Measurements from ENCODE around the gene ERMN. TPM values are rescaled to one million over a fixed set of nuclear protein-coding genes. Genes with fewer than 3 reads are reported as not detected.
A peak's percentile ranks its signal among the peaks of the same experiment; 100 is the strongest.

ERMN gene
- total RNA-seq, 1 donor from 2014 or later = not detected

- peak; percentile 69 for DNase-seq (ENCODE audit: low read depth)
Measured at GRCh38 chr2:157329524-157329923, 3.9 kb upstream of the ERMN start.

DNA sequence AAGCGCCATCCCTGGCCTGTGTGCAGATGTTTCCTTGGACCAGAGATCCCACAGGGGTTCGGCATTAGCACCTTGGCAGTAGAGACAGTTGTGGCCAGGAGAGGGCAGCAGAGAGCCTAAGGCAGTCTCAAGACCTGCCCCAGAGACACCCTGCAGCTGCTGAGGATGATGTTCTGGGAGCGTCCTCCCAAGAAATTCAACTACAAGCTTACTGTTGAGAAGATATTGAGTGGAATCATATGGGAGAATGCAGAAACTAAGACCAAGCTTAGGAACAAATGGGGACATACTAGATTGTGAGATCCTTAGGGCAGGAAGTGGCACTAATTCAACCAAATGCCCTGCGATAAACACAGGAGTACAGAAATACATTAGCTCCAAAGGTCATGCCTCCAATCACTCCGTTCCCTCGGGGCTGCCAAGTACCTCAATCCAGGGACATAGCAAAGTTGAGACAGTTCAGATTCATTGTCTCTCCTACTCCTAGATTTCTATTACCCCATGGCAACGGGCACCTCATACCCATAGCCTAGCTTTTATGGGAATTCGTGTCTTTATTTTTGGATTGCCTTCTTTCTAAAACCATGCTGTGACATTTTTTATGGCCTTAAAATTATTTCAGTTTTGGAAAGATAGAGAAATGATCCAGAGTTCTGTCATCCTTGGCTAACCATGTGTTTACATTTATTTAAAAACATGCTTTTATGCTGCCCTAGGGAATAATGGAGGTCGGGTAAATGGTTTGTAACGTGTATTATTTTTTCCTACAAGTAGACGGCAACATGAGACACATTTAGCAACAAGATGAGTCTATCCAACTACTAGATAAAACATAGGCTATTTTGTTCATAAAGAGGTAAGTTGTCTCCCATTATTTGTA, 2.2 kb upstream of the ERMN start:
- DNase-seq (ENCODE audit: low read depth) = peak; percentile 66

DNA sequence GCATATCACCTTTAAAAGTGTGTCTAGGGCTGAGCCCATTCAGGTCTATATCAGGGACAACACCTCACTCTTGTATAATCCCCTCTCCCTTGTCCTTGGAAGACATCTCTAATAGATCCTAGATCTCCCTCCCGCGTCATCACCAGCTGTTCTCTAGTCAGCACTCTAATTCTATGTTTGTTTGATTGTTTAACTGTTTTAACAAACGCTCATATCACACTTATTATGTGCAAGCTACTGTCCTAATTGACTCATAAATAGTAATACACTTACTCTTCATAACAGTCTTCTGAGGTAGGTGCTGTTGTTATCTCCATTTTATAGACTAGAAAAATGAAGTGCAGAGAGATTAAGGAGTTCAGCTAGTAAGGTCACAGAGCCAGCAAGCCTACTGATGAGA, 1.6 kb upstream of the ERMN start:
- DNase-seq (ENCODE audit: low read depth) = no peak

DNA sequence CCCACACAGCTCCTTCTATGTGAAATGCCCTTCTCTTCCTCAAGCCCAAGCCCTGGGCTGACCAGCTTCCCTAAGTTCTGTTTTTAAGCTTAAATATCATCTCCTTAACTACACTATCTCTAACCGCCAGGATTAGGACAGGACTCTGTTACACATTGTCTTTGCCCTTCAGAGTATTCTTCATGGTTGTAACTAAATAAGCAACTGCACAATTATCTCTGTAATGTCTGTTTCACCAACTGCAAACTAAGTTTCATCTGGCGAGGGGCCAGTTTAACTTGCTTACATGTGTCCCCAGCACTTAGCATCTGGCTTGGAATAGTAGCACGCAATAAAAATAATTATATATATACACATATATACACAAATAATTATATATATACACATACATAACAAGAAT, 1.1 kb upstream of the ERMN start:
- DNase-seq (ENCODE audit: low read depth) = no peak

- DNase-seq (ENCODE audit: low read depth) = no peak
Measured at GRCh38 chr2:157324331-157324843, 1.2 kb downstream of the ERMN start.

- DNase-seq (ENCODE audit: low read depth) = no peak
Measured at GRCh38 chr2:157322432-157322831, 3.2 kb downstream of the ERMN start.

GRCh38 chr2:157321466-157321865, 4.2 kb downstream of the ERMN start:
- DNase-seq (ENCODE audit: low read depth) = no peak

DNA sequence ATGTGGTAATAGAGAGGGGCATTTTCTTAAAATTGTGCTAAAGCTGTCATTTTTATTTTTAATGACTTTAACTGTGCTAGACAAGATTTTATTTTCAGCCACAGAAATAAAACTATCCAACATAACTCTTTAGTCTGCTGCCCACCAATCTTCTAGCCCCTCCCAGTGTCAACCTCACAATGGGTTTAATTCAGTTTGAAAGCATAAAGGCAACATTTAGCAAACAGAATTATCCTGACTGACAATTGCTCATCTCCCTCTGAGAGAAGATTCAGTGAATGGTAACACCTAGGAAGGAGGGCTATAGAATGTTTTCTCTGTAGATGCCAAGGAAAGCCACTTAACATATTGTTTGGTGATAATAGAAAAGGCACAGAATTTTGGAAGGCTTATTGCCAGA, 5.2 kb downstream of the ERMN start:
- DNase-seq (ENCODE audit: low read depth) = no peak

- DNase-seq (ENCODE audit: low read depth) = no peak
Measured at GRCh38 chr2:157319795-157320194, 5.8 kb downstream of the ERMN start.

- DNase-seq (ENCODE audit: low read depth) = no peak
Measured at GRCh38 chr2:157318884-157319283, 6.7 kb downstream of the ERMN start.

GRCh38 chr2:157315901-157316300, 9.7 kb downstream of the ERMN start:
- DNase-seq (ENCODE audit: low read depth) = no peak

GRCh38 chr2:157312866-157313486, 12.6 kb downstream of the ERMN start:
- DNase-seq (ENCODE audit: low read depth) = no peak

- no peak for DNase-seq (ENCODE audit: low read depth)
Measured at GRCh38 chr2:157311706-157312105, 13.9 kb downstream of the ERMN start.

DNA sequence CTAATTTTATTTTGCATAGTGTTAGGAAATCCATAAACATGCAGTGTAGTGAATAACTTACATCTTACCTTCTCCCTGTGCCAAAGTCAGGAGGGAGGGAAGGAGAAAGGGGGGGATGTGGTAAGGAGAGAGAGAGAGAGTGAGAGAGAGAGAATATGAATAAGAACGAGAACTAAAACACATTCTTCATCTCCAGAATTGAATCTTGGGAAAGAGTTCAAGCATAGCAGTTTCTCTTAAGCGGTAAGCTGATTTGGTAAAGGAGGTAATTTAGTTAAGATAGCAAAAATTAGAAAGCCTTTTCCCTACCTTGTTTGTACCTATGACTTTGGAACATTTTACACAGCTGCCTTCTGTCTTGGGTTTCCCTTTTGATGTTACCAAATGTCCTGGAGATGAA, 15.7 kb downstream of the ERMN start:
- no peak for DNase-seq (ENCODE audit: low read depth)

DNA sequence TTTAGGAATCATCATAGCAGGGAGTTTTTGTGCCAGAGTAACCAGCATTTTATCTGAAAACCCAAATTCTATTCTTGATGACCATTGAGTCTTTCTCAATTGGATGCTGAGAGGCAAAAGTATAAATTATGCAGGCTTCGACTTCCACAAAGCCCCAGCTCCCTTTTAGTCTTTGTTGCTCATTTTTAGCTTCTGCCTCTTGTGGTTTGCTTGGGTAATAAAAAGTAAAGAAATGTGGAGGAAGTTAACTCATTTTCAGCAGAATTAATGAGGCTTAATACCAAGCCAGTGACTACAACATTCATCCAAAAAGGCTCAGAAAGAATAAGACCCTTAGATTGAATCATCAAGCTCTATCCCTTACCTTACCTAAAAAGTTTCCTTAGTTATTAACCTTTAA, 18.6 kb downstream of the ERMN start:
- DNase-seq (ENCODE audit: low read depth) = peak; percentile 69

- DNase-seq (ENCODE audit: low read depth) = no peak
Measured at GRCh38 chr2:157305723-157306110, 19.9 kb downstream of the ERMN start.

DNA sequence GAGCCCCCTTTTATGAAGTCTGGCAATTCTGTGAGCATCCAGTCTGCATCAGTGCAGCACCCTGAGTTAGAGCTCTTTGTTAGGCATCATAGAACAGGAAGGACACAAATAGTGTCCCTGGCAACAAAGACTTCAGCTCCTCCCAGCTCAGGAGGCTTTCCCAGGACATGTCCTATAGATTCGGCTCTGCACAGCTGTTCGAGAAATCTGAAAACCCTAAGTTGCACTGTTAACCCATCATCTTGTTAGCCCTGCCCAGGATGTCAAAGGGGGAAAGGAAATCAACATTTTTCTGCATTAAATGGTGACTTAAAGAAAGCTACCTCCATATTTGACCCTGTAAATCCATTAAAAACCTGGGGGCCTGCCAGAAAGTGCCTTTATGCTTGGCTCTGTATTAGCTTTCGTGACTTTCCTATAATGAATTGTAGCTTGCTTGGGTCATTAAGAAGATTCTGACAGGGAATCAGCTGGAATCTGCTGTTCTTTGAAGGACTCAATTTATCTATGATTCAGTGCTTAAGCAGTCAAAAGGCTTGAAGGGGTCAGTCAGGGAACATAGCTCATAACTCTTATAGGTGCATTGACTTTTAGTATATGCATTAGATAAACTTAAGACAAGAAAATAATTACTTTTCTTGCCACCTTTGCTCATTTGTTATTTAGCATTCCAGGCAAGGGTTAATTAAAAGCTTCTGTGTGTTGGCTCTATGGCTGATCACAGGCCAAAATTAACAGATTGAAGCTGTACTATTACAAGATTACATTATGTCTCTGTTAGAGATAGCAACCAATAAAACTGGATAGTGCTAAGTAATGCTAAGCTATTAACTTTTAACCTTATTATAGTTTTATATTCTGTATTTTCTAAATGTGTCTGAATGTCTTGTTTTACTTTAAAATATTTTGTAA, 20.6 kb downstream of the ERMN start:
- peak; percentile 23 for DNase-seq (ENCODE audit: low read depth)

DNA sequence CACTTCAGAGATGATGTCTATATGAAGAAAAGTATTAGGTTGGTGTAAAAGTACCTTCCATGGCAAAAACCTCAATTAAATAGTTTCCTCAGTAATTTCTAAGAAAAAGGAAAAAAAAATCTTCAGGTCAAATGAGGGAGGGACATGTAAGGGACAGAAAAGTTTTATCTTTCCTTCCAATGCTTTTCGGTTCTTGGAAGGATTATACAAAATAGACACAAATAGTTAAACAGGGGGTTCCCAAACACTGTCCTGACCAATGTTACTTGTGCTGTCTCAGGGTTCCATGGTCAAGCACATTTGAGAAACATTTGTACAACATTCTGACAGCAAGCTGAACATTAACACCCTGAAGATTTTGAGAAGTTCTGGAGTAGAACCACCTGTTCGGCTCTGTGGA, 22.0 kb downstream of the ERMN start:
- no peak for DNase-seq (ENCODE audit: low read depth)

DNA sequence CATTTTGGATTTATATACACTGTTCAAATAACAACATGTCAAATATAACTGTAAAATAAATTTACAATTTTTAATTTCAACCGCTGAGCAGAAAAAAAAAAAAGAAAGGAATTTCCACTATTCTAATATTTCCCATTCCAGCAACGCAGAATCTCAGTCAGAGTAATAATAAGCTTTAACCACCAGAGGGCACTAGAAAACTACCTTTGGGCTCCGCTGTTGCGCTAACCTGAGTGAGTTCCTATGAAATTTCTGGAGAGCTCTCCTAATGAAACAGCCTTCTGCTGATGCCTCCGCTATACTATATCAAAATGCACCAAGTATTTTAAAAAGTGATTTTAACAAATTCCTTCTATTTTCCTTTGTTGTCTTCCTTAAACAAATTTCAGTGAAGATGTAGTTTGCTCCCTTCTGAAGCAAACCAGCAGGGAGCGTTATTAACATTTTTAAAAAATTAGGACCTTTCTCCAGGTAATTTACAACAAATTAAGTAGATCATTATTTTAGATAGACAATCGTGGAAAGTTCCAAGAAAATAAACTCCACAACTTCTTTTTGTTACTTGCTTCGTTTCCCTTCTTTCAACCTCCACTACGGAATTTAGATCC, 23.0 kb downstream of the ERMN start:
- peak; percentile 38 for DNase-seq (ENCODE audit: low read depth)

DNA sequence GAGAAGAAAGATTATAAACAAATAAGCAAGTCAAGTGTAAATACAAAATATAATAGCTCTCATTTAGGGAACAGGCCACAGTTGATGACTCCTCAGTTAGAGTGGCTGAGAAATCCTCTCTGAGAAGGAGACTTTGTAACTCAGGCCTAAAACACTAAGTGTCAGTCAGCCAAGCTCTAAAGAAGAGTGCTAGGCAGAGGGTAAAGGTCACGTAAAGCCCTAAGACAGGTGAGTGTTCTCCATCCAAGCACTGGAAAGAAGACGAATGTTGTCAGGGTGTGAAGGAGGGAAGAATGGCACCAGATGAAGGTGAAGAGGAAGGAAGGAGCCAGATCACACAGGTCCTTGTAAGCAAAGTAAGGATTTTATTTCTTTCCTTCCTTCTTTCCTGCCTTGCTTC, 24.3 kb downstream of the ERMN start:
- no peak for DNase-seq (ENCODE audit: low read depth)

GRCh38 chr2:157296958-157297357, 28.7 kb downstream of the ERMN start:
- no peak for DNase-seq (ENCODE audit: low read depth)

GRCh38 chr2:157296490-157296889, 29.1 kb downstream of the ERMN start:
- no peak for DNase-seq (ENCODE audit: low read depth)

All from renal cortical epithelial cell (primary cell).